LNCaP clone FGC (cell line): ENCODE measurements around the gene GBP7.
A peak's percentile ranks its signal among the peaks of the same experiment; 100 is the strongest.
"Not testable (repeated sequence)": the region's sequence is repeated elsewhere in the genome, so short reads cannot be mapped to it uniquely, and the experiment has no call there.

Experiments used
- DNase-seq: peaks from one replicate; pipeline ENCODE4 v3.0.0-alpha.2; 2011; ENCODE audit warnings: low read depth
- H3K4me3 ChIP-seq: 2 replicates; pipeline ENCODE4 v1.5.1; 2011; ENCODE audit warnings: mild to moderate bottlenecking, low read depth, low read length, control low read depth
- CTCF ChIP-seq: IDR thresholded peaks from 2 replicates; pipeline ENCODE4 v1.5.1; 2012; ENCODE audit warnings: mild to moderate bottlenecking; ENCODE audit not compliant: control insufficient read depth, insufficient read depth; ENCODE audit errors: extremely low read depth

Gene GBP7

GRCh38 chr1:89129911-89130310, 45.9 kb downstream of the GBP7 start:
- no peak for TF ChIP-seq CTCF
- DNase-seq = no peak
- no peak overlapping the region for H3K4me3 ChIP-seq

- not testable (repeated sequence) for H3K4me3 ChIP-seq, DNase-seq
These were observed 47.8 kb downstream of the GBP7 start for GRCh38 chr1:89128003-89128458.

GRCh38 chr1:89126602-89127565, 48.9 kb downstream of the GBP7 start:
- DNase-seq, H3K4me3 ChIP-seq: not testable (repeated sequence)

GRCh38 chr1:89125913-89126580, 49.8 kb downstream of the GBP7 start, which contains the start of gene GBP2:
TSS of gene GBP2 (minus strand) at chr1:89126114. CDS start at chr1:89121966, 4,148 bp downstream.
- no peak within 1 kb of the TSS for H3K4me3 ChIP-seq
- DNase-seq = peak; percentile 22
- TF ChIP-seq CTCF = no peak

- no peak for TF ChIP-seq CTCF
- no peak for DNase-seq
- no peak overlapping the region for H3K4me3 ChIP-seq
These were observed 50.4 kb downstream of the GBP7 start for GRCh38 chr1:89125240-89125912.

GRCh38 chr1:89121641-89122040, 54.2 kb downstream of the GBP7 start:
- no peak for TF ChIP-seq CTCF
- H3K4me3 ChIP-seq = no peak overlapping the region
- DNase-seq = no peak

GRCh38 chr1:89114662-89115061, 61.1 kb downstream of the GBP7 start:
- H3K4me3 ChIP-seq = no peak overlapping the region
- no peak for DNase-seq
- no peak for TF ChIP-seq CTCF
